UCSD-AML1 (cell line): ENCODE data around the gene MRPL28.
"Not testable (repeated sequence)": the region's sequence is repeated elsewhere in the genome, so short reads cannot be mapped to it uniquely, and the experiment has no call there.

Source experiments
- DNase-seq: peaks from one replicate; lab custom pipeline; 2025; ENCODE audit not compliant: unreplicated experiment; lab: John Stamatoyannopoulos, UW

MRPL28 gene

GRCh38 chr16:370443-370842 is at the start of gene MRPL28:
MRPL28 (minus strand) TSS chr16:370538; CDS start chr16:370218, 320 bp downstream.
- peak; percentile 93 for DNase-seq

DNA sequence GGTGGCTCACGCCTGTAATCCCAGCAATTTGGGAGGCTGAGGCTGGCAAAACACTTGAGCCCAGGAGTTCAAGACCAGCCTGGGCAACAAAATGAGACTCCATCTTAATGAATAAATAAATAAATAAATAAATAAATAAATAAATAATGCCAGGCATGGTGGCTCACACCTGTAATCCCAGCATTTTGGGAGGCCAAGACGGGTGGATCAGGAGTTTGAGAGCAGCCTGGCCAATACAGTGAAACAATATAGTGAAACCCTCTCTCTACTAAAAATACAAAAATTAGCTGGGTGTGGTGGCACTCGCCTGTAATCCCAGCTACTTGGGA is 44.8 kb upstream of the MRPL28 start:
- not testable (repeated sequence) for DNase-seq

- no peak for DNase-seq
Observed at GRCh38 chr16:414395-415169, 44.2 kb upstream of the MRPL28 start.

- no peak for DNase-seq
Observed at GRCh38 chr16:411576-412265, 41.4 kb upstream of the MRPL28 start.

- no peak for DNase-seq
Observed at GRCh38 chr16:410516-411178, 40.3 kb upstream of the MRPL28 start.

DNA sequence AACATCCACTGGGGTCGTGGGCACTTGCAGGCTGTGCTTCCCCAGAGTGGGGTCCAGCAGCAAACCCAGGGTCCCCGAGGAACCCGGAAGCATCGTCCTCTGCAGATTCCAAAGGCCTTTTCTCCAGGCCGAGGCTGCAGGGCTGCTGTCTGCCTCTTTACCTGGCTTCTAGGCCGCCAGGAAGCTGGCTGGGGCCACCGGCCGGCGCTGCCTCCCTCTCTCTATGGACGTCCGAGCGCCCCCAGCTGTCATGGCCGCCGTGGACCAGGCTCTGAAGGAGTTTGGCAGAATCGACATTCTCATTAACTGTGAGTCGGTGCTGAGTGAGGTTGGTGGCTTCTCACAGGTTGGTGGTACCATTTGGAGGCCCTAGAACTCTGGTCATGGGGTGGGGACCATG is 36.9 kb upstream of the MRPL28 start:
- DNase-seq: no peak

- DNase-seq: no peak
Observed at GRCh38 chr16:405548-406506, 35.5 kb upstream of the MRPL28 start.

DNA sequence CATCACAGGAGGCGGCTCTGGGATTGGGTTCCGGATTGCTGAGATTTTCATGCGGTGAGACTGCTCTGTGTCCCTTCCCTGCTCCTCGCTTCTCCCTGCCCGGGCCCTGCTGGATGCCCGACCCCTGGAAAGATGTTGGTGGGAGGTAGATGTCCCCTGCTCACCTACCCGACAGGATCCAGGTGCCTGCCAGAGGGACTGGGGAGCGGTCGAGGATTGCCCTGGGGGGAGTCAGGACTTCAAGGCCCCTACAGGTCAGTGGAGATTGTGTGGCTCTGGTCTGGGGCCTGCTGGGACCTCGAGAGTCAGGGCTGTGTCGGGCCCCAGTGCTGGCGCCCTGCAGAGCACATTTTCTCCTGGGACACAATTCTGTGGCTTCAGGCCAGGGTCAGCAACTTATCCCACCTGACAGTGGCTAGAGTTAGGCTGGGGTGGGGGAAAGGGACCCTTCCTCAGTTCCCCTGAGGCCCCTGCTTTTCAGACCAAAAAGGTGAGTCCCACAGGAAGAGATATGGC is 34.7 kb upstream of the MRPL28 start:
- no peak for DNase-seq

- DNase-seq: peak; percentile 94
Observed at GRCh38 chr16:401468-402348, 31.4 kb upstream of the MRPL28 start, which contains the start of gene DECR2. DECR2 (plus strand) TSS chr16:401885; CDS start chr16:401964, 79 bp downstream.

GRCh38 chr16:400061-400591 is 29.8 kb upstream of the MRPL28 start:
- no peak for DNase-seq

DNA sequence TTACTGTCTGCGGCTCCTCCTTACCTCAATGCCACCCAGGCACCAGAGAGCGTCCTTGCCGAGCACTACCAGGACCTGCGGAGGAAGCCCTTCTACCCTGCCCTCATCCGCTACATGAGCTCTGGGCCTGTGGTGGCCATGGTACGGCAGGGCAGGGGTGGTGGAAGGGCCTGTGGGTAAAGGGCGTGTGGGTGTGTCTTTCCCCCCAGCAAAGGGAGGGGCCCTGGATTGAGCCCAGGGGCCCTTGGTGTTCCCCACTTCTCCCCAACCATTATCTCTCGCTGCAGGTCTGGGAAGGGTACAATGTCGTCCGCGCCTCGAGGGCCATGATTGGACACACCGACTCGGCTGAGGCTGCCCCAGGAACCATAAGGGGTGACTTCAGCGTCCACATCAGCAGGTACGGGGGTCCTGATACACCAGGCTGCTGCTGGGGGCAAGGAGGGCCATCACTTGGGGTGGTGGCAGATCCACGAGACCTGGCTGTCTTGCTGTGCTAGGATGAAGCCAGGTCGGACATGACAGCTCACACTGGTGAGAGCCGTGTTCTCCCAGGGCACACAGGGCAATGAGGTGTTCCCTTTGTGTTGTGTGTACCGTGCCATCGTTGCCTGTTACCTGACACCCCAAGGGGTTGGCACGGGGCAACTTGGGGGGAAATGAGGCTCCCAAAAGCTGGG is 29.1 kb upstream of the MRPL28 start:
- DNase-seq: no peak

DNA sequence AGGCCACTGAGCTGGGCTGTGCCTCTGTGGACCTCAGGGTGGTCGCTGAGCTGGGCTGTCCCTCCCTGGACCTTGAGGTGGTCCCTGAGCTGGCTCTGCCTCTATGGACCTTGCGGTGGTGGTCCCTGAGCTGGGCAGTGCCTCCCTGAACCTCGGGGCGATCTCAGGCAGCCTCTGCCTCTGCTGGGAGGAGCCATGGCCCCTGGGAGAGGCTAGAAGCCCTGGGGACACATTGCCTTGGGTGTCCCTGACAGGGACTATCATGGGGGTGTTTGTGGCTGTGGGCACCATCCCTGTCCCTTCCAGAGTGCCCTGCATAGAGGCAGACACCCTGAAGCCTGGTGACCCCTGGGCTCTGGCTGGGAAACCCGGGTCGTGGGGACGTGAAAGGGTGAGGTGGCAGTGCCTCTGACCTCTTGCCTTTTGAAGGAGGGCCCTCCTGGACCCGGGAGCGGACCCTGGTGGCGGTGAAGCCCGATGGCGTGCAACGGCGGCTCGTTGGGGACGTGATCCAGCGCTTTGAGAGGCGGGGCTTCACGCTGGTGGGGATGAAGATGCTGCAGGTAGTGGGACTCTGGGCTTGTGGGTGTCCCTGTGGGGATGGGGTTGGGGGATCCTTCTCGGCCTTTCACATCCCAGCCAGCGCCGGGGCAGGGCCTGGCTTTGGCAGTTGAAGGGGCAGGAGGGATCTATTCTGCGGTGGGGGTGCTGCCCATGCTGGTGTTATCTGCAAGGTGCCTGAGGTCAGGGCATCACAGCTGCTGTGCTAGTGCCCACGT is 28.4 kb upstream of the MRPL28 start:
- DNase-seq: no peak

DNA sequence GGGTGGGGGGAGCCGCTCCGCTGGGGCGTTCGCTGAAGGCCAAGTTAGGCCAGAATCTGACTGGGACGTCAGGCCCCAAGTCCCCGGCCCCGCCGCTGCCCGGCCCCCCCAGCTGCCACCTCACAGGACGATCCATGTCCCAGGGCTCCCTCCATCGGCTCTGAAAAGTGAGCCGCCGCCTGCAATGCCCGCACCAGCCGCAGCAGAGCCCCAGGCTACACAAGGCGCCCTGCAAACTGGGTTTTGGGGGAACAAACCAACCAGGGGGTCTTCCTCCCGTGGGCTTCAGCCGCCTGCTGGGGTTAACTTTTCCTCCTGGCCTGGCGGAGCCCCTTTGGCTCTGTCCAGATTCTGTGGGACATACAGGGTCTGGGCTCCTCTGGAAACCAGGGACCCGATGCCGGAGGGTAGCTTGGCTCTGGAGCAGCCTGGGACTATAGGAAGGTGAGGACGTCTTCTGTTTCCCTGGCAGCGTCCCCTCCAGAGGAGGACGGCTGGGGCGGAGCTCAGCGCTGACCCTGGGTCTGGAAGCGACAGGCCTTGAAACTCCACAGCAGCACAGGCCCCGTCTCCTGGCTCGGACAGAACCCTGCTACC is 27.5 kb upstream of the MRPL28 start:
- no peak for DNase-seq

DNA sequence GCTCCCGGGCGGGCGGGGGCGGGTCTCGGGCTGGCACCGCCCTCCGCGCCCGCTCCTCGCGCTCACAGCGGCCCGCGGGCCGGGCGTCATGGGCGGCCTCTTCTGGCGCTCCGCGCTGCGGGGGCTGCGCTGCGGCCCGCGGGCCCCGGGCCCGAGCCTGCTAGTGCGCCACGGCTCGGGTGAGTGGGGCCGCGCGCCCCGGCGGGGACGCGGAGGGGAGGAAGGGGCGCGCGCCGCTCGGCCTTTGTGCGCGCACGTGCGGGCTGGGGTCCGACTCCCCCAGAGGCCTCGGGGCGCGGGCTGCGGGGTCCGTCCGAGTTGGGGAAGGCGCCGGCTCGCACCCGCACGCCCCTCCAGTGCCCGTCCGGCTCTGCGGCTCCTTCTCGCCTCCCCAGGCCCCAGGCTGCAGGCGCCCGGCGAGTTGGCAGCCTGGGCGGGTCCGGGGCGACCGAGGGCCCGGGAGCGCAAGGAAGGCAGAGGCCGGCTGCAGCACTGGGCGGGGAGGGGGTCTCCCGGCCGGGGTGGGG is 26.9 kb upstream of the MRPL28 start, which contains the start of gene NME4:
TSS of gene NME4 (plus strand) at position 65 of the 527 bp plus-strand sequence. CDS start at position 89, 24 bp downstream.
- DNase-seq: peak; percentile 63

DNA sequence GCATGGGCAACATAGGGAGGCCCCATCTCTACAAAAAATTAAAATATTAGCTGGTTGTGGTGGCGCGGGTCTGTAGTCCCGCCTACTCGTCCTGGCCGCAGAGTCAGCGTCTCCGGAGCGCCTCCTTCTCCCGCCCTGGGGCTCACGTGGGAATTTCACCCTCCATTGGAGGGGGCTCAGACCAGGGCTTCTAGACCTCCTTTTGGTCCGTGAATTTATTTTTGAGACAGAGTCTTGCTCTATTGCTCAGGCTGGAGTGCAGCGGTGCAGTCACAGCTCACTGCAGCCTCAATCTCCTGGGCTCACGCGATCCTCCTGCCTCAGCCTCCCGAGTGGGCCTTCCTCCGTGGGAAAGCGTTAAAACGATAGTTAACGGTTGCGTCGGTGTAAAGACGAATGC is 26.3 kb upstream of the MRPL28 start:
- DNase-seq: peak; percentile 71

DNA sequence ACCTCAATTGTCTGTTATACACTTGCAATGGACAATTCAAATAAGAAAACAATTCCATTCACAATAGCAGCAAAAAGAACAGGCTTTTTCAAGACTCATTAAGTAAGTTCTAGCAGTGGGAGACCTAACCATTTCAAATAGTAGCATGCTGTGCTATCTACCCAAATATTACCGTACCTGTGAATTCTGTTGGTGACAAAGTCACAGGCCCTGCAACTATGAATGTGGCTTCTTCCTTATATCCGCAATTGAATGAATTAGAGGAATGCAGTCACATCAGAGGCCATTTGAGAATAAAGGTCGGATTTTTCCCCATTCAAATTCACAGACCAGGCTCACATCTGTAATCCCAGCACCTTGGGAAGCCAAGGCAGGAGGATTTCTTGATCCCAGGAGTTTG is 25.9 kb upstream of the MRPL28 start:
- no peak for DNase-seq

- DNase-seq: no peak
Observed at GRCh38 chr16:392450-393030, 22.2 kb upstream of the MRPL28 start.
